Skeletal muscle tissue (tissue), 4 donors: Measurements from ENCODE around the gene STRADA. TPM values are rescaled to one million over a fixed set of nuclear protein-coding genes. Genes with fewer than 3 reads are reported as not detected.
A peak's percentile ranks its signal among the peaks of the same experiment; 100 is the strongest.

Source experiments
- H3K27ac ChIP-seq: one replicate; pipeline ENCODE4 v1.7.0; 2013; ENCODE audit warnings: mild to moderate bottlenecking, low read depth, low read length, inconsistent platforms
- H3K27me3 ChIP-seq, 3 donors: one replicate each; pipeline ENCODE4 v1.7.0; 2013; ENCODE audit warnings: low read length in 3 of 3; ENCODE audit not compliant: control insufficient read depth in 3 of 3, insufficient read depth in 3 of 3
- H3K36me3 ChIP-seq, 3 donors: one replicate each; pipeline ENCODE4 v1.7.0; 2013; ENCODE audit warnings: low read length in 3 of 3; ENCODE audit not compliant: control insufficient read depth in 3 of 3, insufficient read depth in 3 of 3
- H3K4me1 ChIP-seq, 3 donors: one replicate each; pipeline ENCODE4 v1.7.0; 2013; ENCODE audit warnings: low read length in 3 of 3, mild to moderate bottlenecking in 3 of 3; ENCODE audit not compliant: control insufficient read depth in 3 of 3, insufficient read depth in 3 of 3
- H3K4me3 ChIP-seq, 3 donors: one replicate each; pipeline ENCODE4 v1.7.0; 2013; ENCODE audit warnings: low read length in 3 of 3
- H3K9ac ChIP-seq, 3 donors: one replicate each; pipeline ENCODE4 v1.7.0; 2013; ENCODE audit warnings: low read length in 3 of 3, mild to moderate bottlenecking in 3 of 3, moderate library complexity in 2 of 3, low read depth in 1 of 3
- H3K9me3 ChIP-seq, 3 donors: one replicate each; pipeline ENCODE4 v1.7.0; 2013; ENCODE audit warnings: low read length in 3 of 3; ENCODE audit not compliant: control insufficient read depth in 3 of 3
- total RNA-seq: library from RNA; depleted of rRNA; stranded (reverse); fragments of >200 nt; gene quantifications from one replicate; pipeline ENCODE4 v1.2.3, GENCODE V29; 2014
- donor health status: Osteomylitis.

STRADA gene
- total RNA-seq, 1 donor from 2014 or later, result 13.6 TPM

DNA sequence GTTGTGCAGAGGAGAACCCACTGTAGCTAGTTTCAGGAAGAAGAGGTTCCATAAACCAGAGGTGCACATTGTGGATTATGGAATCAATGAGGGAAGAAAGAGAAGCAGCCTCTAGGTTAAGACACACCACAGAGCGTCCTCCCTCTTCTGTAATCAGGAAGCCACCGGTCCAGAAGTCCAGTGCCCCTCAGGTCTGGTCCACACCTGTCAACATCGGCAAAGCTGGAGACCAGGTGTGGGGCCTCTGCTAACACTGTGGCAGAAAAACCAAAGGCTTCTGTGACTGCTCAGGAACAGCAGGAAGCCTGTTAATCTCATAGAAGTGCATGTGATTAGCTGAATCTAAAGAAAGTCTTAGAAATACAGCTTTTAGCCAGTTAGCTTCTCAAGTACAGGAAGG is 65.0 kb downstream of the STRADA start:
- H3K36me3 ChIP-seq, result peaks cover 10 to 15% (median 14%) of the 10 kb centered on the region in 3 donors
- H3K27ac ChIP-seq, result peak overlapping the region; percentile 74
- H3K4me3 ChIP-seq, result no peak overlapping the region

DNA sequence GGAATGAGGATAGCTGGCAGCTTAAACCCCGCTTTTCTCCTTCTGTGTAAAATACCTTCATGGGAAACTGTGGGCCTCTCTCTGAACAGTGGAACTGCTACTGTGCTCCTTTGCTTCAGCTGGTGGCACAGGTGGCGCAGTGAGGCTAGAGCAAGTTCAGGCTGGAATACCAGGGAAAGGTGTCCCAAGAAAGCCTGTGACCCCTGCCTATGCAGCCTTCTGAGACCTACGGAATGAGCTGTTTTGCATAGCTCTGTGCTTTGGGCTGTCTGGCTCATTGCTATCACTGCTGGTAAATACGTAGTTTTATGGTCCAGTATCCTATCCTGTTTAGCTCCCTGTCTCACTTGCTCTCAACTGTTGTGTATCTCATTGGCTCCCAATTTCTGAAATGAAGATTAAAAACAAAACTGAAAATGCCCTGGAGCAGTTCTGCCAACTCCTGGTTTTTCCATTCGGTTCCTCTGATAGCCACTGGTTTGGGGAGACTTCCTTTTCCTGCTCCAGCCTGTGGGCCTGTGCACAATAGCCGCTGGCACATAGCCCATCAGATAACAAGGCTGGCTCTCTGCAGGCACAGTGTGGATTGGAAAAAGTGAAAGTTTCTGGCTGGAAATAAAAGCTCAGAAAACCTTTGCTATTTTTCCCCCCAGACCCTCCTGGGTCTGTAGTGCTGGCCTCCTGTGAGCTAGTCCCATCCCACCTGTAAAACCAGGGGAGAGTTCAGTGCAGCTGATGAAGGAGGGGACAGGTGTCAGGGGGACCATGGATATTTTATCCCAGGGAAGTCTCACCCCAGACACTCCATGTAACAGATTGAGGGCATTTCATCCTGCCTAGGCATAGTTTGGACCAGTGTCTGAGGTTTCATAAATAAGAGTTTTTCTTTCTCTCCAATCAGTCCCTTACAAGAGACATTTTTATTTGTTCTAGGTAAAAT is 65.7 kb downstream of the STRADA start:
- peak overlapping the region; percentile 40 to 54 (median 48) for H3K4me3 ChIP-seq
- H3K9ac ChIP-seq, result peak overlapping the region in 2 of 3 donors; percentile 23 to 26
- peaks cover 20 to 31% (median 25%) of the 10 kb centered on the region in 3 donors for H3K4me1 ChIP-seq
- H3K9me3 ChIP-seq, result no peaks in the 10 kb centered on the region
- H3K27ac ChIP-seq, result peak overlapping the region; percentile 74
- peaks cover 8 to 12% (median 12%) of the 10 kb centered on the region in 3 donors for H3K36me3 ChIP-seq
- no peaks in the 10 kb centered on the region for H3K27me3 ChIP-seq

More for the DNA sequence above, 65.0 kb downstream of the STRADA start:
- Histone ChIP-seq H3K9ac (no peak overlapping the region), H3K27me3 (no peaks in the 10 kb centered on the region), H3K4me1 (peaks cover 20 to 31% (median 25%) of the 10 kb centered on the region in 3 donors), H3K9me3 (no peaks in the 10 kb centered on the region)

DNA sequence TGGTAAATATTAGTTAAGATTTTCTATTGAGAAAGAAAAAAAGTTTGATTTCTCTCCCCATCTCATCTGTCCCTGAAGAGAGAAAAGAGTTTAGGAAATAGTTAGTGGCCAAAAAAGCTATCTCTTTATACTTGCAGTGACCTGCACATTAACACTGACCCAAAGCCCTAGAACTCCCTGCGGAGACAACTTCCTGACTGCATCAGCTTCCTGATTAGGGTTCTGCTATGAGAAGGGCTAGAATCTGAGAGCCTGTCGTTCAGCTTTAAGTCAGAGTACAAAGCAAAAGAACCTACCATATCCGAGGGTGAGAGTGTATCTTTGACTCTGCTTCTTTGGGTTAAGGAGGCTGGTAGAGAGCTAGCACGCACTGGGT is 66.4 kb downstream of the STRADA start:
- Histone ChIP-seq H3K36me3 (peaks cover 8 to 12% (median 12%) of the 10 kb centered on the region in 3 donors), H3K27ac (peak overlapping the region; percentile 74), H3K4me3 (peak overlapping the region; percentile 40 to 54 (median 48)), H3K27me3 (no peaks in the 10 kb centered on the region), H3K9ac (peak overlapping the region in 1 of 3 donors; percentile 23), H3K4me1 (peaks cover 20 to 31% (median 25%) of the 10 kb centered on the region in 3 donors), H3K9me3 (no peaks in the 10 kb centered on the region)

DNA sequence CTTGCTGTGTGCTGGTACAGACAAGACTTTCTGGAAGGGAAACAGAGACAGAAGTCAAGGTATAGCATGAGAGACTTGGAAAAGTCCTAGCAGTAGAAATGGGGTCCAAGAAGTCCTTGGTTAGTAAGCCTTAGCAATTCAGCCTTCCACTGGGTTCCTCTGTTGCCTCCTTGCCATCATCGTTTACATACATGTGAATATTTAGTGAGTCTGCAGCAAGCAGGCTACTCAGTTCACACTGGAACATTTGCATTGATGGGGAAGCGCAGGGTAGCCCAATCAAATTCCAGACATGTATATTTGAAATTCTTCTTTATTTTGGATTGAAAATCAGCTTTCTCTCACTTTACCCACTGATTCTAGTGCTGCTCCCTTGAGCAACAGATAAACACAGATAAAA is 68.7 kb downstream of the STRADA start:
- Histone ChIP-seq H3K27me3 (no peaks in the 10 kb centered on the region), H3K9ac (no peak overlapping the region), H3K27ac (no peak overlapping the region), H3K4me3 (no peak overlapping the region), H3K9me3 (no peaks in the 10 kb centered on the region), H3K36me3 (peaks cover 21 to 33% (median 21%) of the 10 kb centered on the region in 3 donors), H3K4me1 (peaks cover 20 to 35% (median 24%) of the 10 kb centered on the region in 3 donors)

DNA sequence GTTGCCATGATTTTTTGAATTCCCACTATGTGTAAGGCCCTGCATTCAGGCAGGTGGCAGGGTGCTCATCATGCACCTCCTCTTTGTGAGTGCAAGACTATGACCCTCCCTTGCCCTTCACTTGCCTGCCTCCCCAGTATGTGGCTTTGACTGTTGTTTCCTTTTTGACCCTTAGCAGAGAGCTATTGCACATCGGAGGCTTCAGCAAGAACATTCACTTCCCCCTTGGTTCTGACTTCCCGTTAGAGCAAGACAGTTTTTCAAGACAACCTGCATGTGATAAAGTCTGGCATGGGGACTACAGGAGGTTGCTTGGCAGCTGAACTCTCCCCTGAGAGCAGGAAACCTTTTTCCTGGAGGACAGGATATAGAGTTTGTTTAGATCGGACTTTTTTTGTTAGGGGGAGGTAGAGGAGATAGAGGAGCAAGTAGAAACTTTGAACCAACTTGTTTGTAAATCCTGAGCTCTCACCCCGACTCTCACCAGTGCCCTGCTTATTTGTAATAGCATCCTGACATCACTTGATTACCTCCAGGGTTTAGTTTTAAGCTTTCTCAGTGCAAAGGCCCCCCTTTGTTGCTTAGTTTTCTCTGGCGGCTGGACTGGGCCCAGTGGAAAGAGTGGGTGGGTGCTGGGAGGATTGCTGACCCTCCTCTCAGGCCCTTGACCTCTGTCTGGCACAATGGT is 75.9 kb downstream of the STRADA start:
- Histone ChIP-seq H3K27ac (no peak overlapping the region), H3K9me3 (no peaks in the 10 kb centered on the region), H3K4me3 (no peak overlapping the region), H3K4me1 (peaks cover 0 to 4% (median 0%) of the 10 kb centered on the region in 3 donors), H3K36me3 (peaks cover 25 to 53% (median 48%) of the 10 kb centered on the region in 3 donors), H3K9ac (no peak overlapping the region), H3K27me3 (no peaks in the 10 kb centered on the region)

DNA sequence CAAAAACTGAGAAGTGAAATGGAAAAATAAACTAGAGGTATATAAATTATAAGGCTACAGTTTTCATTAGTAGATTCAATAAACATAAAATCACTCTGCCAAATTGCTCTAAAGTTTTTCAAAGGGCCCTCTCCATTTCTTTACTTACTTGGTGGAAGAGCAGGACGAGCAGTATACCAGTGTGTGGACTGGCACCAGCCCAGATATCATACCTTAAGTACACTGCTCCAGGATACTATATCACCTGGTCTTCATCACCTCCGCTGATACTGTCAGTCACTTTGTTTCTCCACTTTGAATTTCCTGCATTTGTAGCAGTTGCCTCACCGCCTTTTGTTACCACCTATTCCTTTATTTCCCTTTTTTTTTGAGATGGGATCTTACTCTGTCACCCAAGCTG is 81.7 kb downstream of the STRADA start:
- H3K36me3 ChIP-seq, result peaks cover 14 to 28% (median 28%) of the 10 kb centered on the region in 3 donors
- no peaks in the 10 kb centered on the region for H3K4me1 ChIP-seq
- no peak overlapping the region for H3K27ac ChIP-seq
- H3K4me3 ChIP-seq, result no peak overlapping the region
- H3K9me3 ChIP-seq, result no peaks in the 10 kb centered on the region
- H3K27me3 ChIP-seq, result no peaks in the 10 kb centered on the region
- no peak overlapping the region for H3K9ac ChIP-seq

DNA sequence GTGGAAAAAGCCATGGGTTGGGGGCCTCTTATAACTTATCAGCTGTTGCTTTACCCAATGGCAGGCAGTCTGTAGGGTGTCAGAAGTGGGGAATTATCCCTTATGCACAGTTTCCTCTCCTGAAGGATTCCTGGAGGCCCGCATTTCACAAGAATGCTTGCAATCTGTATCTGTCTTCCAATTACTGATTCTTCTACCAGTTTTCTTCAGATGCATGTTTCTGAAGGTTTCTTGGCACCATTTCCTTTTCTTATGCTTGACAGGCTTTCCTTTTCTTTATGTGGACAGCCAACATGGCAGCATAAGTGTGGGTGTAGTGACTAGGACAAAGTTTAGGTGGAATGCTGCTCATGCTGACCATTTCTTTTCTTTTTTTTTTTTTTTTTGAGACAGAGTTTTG is 83.2 kb downstream of the STRADA start:
- Histone ChIP-seq H3K27ac (no peak overlapping the region), H3K9me3 (no peaks in the 10 kb centered on the region), H3K36me3 (peaks cover 14 to 28% (median 27%) of the 10 kb centered on the region in 3 donors), H3K4me3 (no peak overlapping the region), H3K4me1 (no peaks in the 10 kb centered on the region), H3K27me3 (no peaks in the 10 kb centered on the region), H3K9ac (no peak overlapping the region)

DNA sequence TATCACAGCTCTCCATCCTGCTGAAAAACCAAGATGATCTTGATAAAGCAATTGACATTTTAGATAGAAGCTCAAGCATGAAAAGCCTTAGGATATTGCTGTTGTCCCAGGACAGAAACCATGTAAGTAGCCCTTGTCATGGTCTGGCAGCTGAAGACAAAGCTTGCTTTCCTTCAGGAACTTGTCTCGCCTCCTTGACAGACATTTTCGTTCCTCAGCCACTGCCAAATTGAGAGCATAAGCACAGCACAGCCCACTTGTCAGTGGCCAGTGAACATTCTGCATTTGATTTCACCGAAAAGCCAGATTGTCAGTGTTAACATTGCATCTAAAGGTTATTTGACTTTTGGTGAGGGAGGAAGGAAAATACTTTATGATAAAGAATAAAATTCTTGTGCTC is 83.8 kb downstream of the STRADA start:
- H3K36me3 ChIP-seq, result peaks cover 17 to 28% (median 27%) of the 10 kb centered on the region in 3 donors
- no peak overlapping the region for H3K27ac ChIP-seq
- no peak overlapping the region for H3K9ac ChIP-seq

DNA sequence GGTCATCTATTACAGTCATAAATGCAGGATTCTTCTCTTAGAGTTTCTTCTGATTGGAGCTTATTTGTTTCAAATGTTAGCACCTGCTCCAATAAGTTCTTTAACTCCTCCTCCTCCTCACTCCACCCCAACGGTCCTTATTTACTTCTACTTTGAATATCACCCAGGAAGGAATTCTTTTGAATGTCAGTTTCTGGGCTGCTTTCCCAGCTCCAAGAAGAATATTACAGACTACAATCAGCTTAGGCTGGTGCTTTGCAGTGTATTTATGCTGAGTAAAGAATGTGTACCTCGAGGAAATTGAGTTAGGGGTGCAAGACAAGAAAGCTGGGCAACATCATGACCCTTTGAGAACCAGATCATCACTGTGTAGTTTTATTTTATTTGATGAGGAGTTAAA is 88.5 kb downstream of the STRADA start:
- H3K4me3 ChIP-seq, result no peak overlapping the region
- peaks cover 0 to 5% (median 2%) of the 10 kb centered on the region in 3 donors for H3K4me1 ChIP-seq
- no peak overlapping the region for H3K27ac ChIP-seq
- H3K36me3 ChIP-seq, result peaks cover 8 to 22% (median 20%) of the 10 kb centered on the region in 3 donors
- no peak overlapping the region for H3K9ac ChIP-seq
- no peaks in the 10 kb centered on the region for H3K9me3 ChIP-seq
- no peaks in the 10 kb centered on the region for H3K27me3 ChIP-seq

More for the DNA sequence above, 83.8 kb downstream of the STRADA start:
- no peak overlapping the region for H3K4me3 ChIP-seq
- no peaks in the 10 kb centered on the region for H3K9me3 ChIP-seq
- H3K4me1 ChIP-seq, result peaks cover 0 to 3% (median 2%) of the 10 kb centered on the region in 3 donors
- no peaks in the 10 kb centered on the region for H3K27me3 ChIP-seq
